ENCODE results near the gene PIEZO2. TPM values are rescaled to one million over a fixed set of nuclear protein-coding genes. Genes with fewer than 3 reads are reported as not detected.

The PIEZO2 gene
- total and polyA plus RNA-seq, 2 of the 8 experiments (the other 6 are each of a cell fraction or from before 2014, with no cell fraction given) = 4.7 to 16.5 TPM

DNA sequence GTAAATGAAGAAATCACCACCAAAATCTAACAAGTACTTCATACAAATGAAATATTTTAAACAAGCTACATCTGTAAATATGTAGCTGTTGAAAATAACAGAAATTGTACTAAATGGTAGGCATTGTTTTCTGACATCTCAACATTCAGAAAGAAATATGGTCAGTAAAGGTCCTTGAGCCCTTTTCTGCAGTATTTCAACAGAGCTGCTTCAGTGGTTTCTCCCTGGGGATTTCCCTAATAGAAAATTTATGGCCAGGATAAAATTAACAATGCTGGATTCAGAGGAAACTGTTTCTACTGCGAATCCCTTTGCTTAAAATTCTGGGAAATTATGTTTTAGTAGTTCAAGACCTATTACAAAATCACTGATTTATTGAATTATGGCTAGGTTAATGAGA lies 256.6 kb downstream of the PIEZO2 start:
- no peak overlapping the region for H3K4me3 ChIP-seq (ENCODE audit: extremely low read depth in 1 of 4, insufficient read depth in 2 of 4, low read depth in 3 of 4, low read length in 4 of 4)
- H3K4me1 ChIP-seq (replicated peaks in 1 of 4; ENCODE audit: control insufficient read depth in 3 of 4, insufficient read depth in 4 of 4, low read length in 3 of 4) = no peaks in the 10 kb centered on the region
- H3K23ac ChIP-seq (ENCODE audit: insufficient read length) = no peak overlapping the region
- H2BK20ac ChIP-seq (ENCODE audit: low read length) = no peak overlapping the region
- H3K14ac ChIP-seq (ENCODE audit: insufficient read length) = no peak overlapping the region
- H4K8ac ChIP-seq (ENCODE audit: extremely low read depth, insufficient read depth, low read length) = no peak overlapping the region
- WGBS, 2 experiments (ENCODE audit: extremely low coverage in 1 of 2, insufficient coverage in 1 of 2, insufficient read length in 1 of 2, insufficient replicate concordance in 2 of 2, low coverage in 1 of 2, low lambda C conversion rate in 2 of 2, missing lambda C conversion rate in 1 of 2) = 100% methylated on average over 1 of the region's 1 CpG; no CpG with 5 or more reads in 1 of the 2 experiments
- H3K79me1 ChIP-seq (ENCODE audit: low read depth, low read length) = no peaks in the 10 kb centered on the region
- CTCF ChIA-PET (ENCODE audit: partially characterized antibody) = interaction anchor here (0.9 kb wide), 1 partner anchor 268 kb away, joined by 3 read pairs; no protein-coding TSS in a partner anchor
- H4K20me1 ChIP-seq (replicated peaks in 1 of 2; ENCODE audit: control insufficient read depth in 1 of 2, insufficient read depth in 2 of 2, low read length in 2 of 2) = no peaks in the 10 kb centered on the region
- H3K9ac ChIP-seq (replicated peaks in 1 of 4; ENCODE audit: extremely low read depth in 1 of 4, low read depth in 3 of 4, low read length in 3 of 4) = no peak overlapping the region
- no peaks in the 10 kb centered on the region for H3K9me3 ChIP-seq (ENCODE audit: insufficient read depth in 2 of 2, low read depth in 1 of 2, low read length in 1 of 2)
- H3K36me3 ChIP-seq (ENCODE audit: control insufficient read depth in 2 of 4, insufficient read depth in 4 of 4, low read length in 3 of 4) = no peaks in the 10 kb centered on the region
- no peak overlapping the region for H2BK120ac ChIP-seq (replicated peaks; ENCODE audit: low read depth, low read length)
- H3K79me2 ChIP-seq (ENCODE audit: control insufficient read depth in 1 of 2, insufficient read depth in 2 of 2, low read length in 2 of 2) = no peaks in the 10 kb centered on the region
- H2BK12ac ChIP-seq (ENCODE audit: low read depth, low read length) = no peak overlapping the region
- H3K27ac ChIP-seq (ENCODE audit: low read depth, low read length) = no peak overlapping the region
- no peak overlapping the region for H2AK5ac ChIP-seq (ENCODE audit: low read depth, low read length)
- no peak overlapping the region for H2AFZ ChIP-seq (ENCODE audit: low read length)
- no peak overlapping the region for H4K5ac ChIP-seq (ENCODE audit: insufficient read length, low read depth, low read length)
- H3K18ac ChIP-seq (ENCODE audit: extremely low read depth, low read length) = no peak overlapping the region
- no peaks in the 10 kb centered on the region for H3K27me3 ChIP-seq (replicated peaks in 1 of 4; ENCODE audit: control insufficient read depth in 3 of 4, extremely low read depth in 1 of 4, insufficient read depth in 3 of 4, low read length in 3 of 4)
- TF ChIP-seq, protein P1, sequence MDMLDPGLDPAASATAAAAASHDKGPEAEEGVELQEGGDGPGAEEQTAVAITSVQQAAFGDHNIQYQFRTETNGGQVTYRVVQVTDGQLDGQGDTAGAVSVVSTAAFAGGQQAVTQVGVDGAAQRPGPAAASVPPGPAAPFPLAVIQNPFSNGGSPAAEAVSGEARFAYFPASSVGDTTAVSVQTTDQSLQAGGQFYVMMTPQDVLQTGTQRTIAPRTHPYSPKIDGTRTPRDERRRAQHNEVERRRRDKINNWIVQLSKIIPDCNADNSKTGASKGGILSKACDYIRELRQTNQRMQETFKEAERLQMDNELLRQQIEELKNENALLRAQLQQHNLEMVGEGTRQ (IDR thresholded peaks at IDR 0.05; ENCODE audit: low read length) = no peak
- TF ChIP-seq TCF12 (IDR thresholded peaks at IDR 0.05; ENCODE audit: low read depth, low read length) (no peak), POLR2AphosphoS5 (IDR thresholded peaks at IDR 0.05; ENCODE audit: low read depth, low read length) (no peak), EP300 (IDR thresholded peaks at IDR 0.05; ENCODE audit: borderline replicate concordance in 1 of 2, low read depth in 2 of 2, low read length in 2 of 2) (no peak), RXRA (IDR thresholded peaks at IDR 0.05; ENCODE audit: insufficient read depth, low read depth, low read length) (no peak), CHD2 (IDR thresholded peaks at IDR 0.05; ENCODE audit: low read length) (no peak), TAF1 (IDR thresholded peaks at IDR 0.05; ENCODE audit: low read depth, low read length) (no peak)
- TF ChIP-seq, protein P2, sequence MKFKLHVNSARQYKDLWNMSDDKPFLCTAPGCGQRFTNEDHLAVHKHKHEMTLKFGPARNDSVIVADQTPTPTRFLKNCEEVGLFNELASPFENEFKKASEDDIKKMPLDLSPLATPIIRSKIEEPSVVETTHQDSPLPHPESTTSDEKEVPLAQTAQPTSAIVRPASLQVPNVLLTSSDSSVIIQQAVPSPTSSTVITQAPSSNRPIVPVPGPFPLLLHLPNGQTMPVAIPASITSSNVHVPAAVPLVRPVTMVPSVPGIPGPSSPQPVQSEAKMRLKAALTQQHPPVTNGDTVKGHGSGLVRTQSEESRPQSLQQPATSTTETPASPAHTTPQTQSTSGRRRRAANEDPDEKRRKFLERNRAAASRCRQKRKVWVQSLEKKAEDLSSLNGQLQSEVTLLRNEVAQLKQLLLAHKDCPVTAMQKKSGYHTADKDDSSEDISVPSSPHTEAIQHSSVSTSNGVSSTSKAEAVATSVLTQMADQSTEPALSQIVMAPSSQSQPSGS (IDR thresholded peaks at IDR 0.05; ENCODE audit: low read length) = no peak
- no peaks in the 10 kb centered on the region for H3K23me2 ChIP-seq (ENCODE audit: low read depth, low read length)
- H3K4me2 ChIP-seq (ENCODE audit: insufficient read depth in 1 of 2, low read depth in 2 of 2, low read length in 2 of 2) = no peak overlapping the region
- H2BK15ac ChIP-seq (ENCODE audit: low read length) = no peak overlapping the region
- H4K91ac ChIP-seq (replicated peaks; ENCODE audit: insufficient read length, low read length) = no peak overlapping the region
- no peak overlapping the region for H3K4ac ChIP-seq (replicated peaks; ENCODE audit: insufficient read length, low read depth, low read length)
- FAIRE-seq (no peak), DNase-seq (ENCODE audit: low read depth in 1 of 2, low spot score in 2 of 2) (no peak)
- POLR2A ChIA-PET (ENCODE audit: partially characterized antibody) = no interaction called here
- no peak overlapping the region for H3K56ac ChIP-seq (replicated peaks; ENCODE audit: insufficient read length, low read depth, low read length)
- H2BK5ac ChIP-seq (ENCODE audit: low read depth, low read length) = no peak overlapping the region
